Activated CD4-positive, CD25-positive, alpha-beta regulatory T cell treated with anti-CD3 and anti-CD28 coated beads, Interleukin-2, amount 50 U/mL, for 24 hours (primary cell): ENCODE measurements around the gene IDE.

ENCODE experiments used
- ATAC-seq, 2 donors: fragments of 150-1000 bp; cut with Tn5 transposase; one replicate each; pipeline ENCODE4 v1.10.0; 2021; ENCODE audit warnings: mild to moderate bottlenecking in 1 of 2, moderate library complexity in 1 of 2

Gene IDE

GRCh38 chr10:92567952-92568600 lies 5.8 kb downstream of the IDE start:
- peak; percentile 57 to 76 for ATAC-seq

- ATAC-seq = no peak
Measured at GRCh38 chr10:92562424-92562823, 11.5 kb downstream of the IDE start.

GRCh38 chr10:92559046-92559445 lies 14.8 kb downstream of the IDE start:
- no peak for ATAC-seq

GRCh38 chr10:92553959-92554358 lies 19.9 kb downstream of the IDE start:
- ATAC-seq = no peak

- ATAC-seq = no peak
Measured at GRCh38 chr10:92552310-92552709, 21.6 kb downstream of the IDE start.

- no peak for ATAC-seq
Measured at GRCh38 chr10:92550924-92551323, 23.0 kb downstream of the IDE start.

GRCh38 chr10:92547676-92548075 lies 26.2 kb downstream of the IDE start:
- no peak for ATAC-seq

GRCh38 chr10:92545556-92545955 lies 28.3 kb downstream of the IDE start:
- ATAC-seq = no peak

GRCh38 chr10:92544296-92544695 lies 29.6 kb downstream of the IDE start:
- no peak for ATAC-seq

- no peak for ATAC-seq
Measured at GRCh38 chr10:92542458-92542857, 31.4 kb downstream of the IDE start.

GRCh38 chr10:92541583-92541982 lies 32.3 kb downstream of the IDE start:
- no peak for ATAC-seq

GRCh38 chr10:92538231-92538958 lies 35.5 kb downstream of the IDE start:
- no peak for ATAC-seq

- ATAC-seq = no peak
Measured at GRCh38 chr10:92530891-92531535, 42.9 kb downstream of the IDE start.

GRCh38 chr10:92530421-92530820 lies 43.5 kb downstream of the IDE start:
- no peak for ATAC-seq

- ATAC-seq = no peak
Measured at GRCh38 chr10:92527716-92528115, 46.2 kb downstream of the IDE start.

GRCh38 chr10:92523639-92524038 lies 50.3 kb downstream of the IDE start:
- no peak for ATAC-seq

GRCh38 chr10:92517034-92517655 lies 56.7 kb downstream of the IDE start:
- ATAC-seq = peak; percentile 87 to 88

GRCh38 chr10:92508866-92509265 lies 65.0 kb downstream of the IDE start:
- no peak for ATAC-seq

GRCh38 chr10:92506336-92506735 lies 67.6 kb downstream of the IDE start:
- ATAC-seq = no peak

- ATAC-seq = no peak
Measured at GRCh38 chr10:92505044-92505443, 68.8 kb downstream of the IDE start.

GRCh38 chr10:92502296-92502808 lies 71.5 kb downstream of the IDE start:
- no peak for ATAC-seq

- no peak for ATAC-seq
Measured at GRCh38 chr10:92493362-92493761, 80.5 kb downstream of the IDE start.

- no peak for ATAC-seq
Measured at GRCh38 chr10:92492748-92493240, 81.1 kb downstream of the IDE start.
